ENCODE data around the gene G6PC1.

G6PC1 gene

DNA sequence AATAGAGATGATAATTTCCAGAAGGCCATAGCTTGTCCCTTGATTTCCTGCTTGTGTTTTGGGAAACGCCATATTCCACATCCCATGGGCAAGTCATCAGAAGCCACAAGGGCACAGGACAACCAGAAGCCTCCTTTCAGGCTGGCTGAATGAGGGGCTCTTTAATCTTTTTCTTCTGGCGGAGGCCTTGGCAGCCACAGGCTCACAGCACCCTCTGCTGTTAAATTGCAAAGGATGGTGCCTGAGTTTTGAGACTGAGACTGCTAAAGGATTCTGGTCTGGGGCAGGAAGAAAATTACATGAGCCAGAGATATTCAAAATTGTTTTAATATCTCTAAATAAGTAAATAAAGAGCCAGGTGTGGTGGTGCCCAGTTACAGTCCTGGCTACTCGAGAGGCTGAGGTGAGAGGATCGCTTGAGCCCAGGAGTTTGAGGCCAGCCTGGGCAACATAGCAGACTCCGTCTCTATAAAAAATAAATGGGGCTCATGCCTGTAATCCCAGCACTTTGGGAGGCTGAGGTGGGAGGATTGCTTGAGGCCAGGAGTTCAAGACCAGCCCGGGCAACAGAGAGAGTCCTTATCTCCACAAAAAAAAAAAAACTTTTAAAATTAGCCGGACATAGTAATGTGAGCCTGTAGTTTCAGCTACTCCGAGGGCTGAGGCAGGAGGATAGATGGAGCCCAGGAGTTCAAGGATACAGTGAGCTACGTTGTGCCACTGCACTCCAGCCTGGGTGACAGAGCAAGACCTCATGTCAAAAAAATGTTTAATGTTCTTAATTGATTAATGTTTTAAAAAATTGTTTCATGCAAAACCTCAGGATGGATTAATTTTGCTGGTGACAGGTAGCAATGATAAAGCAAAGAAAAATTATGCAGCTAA lies 37.4 kb downstream of the G6PC1 start:
- DNase-seq (ENCODE audit: low read depth in 2 of 2) = peak; percentile 3 to 9

GRCh38 chr17:42944211-42944610 lies 43.6 kb downstream of the G6PC1 start:
- no peak for DNase-seq (ENCODE audit: low read depth in 2 of 2)

DNA sequence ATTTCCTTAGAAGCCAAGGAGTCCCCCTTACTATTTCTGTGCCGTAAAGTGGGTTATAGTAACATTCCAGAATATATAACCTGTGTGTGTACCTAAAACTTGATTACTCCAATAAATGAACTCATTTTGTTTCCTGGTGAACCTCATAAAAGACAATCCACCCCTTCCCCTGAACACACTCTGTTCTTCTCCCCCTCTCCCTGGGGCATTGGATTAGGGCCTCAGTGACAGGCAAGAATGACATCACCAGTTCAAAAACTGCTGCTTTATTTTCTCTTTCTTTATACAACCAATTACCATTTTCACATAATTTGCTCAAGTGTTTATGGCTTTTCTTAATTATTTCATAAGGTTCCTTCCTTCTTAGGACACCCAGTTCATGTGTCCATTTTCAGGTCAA lies 46.2 kb downstream of the G6PC1 start:
- no peak for DNase-seq (ENCODE audit: low read depth in 2 of 2)

DNA sequence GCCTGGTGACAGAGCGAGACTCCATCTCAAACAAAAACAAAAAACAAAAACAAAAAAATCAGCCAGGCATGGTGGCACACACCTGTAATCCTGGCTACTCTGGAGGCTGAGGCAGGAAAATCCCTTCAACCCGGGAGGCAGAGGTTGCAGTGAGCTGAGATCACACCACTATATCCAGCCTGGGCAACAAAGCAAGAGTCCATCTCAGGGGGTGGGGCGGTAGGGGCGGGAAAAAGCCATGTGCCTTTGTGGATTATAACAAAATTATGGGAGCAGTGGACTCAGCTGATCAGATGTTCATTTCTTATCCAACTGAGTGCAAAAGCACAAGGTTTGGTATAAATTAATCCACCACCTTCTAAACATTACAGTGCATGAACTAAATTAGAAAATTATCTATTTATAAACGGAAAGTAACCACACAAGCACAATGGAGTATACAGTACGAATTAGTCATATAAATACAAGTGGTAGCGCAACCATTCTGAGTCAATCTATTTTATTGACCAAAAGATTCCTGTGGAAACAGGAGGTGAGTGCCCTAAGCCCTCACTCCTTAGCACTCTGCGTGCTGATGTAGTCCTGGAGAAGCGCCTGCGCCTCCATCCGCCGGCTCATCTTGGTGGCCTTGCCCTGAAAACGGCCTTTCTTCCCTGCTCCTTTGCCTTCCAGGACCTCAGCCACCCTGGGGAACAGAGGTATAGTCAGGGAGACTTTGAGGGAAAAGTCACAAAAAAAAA lies 49.6 kb downstream of the G6PC1 start:
- DNase-seq (ENCODE audit: low read depth in 2 of 2) = no peak

All from stimulated activated CD8-positive, alpha-beta memory T cell treated with anti-CD3 and anti-CD28 coated beads, Interleukin-15, amount 100 ng/mL, for 48 hours (primary cell).